NCI-H1092 treated with DMSO at 0.1 percent for 48 hours (cell line): Measurements from ENCODE around the gene DYNLT2.
A peak's percentile ranks its signal among the peaks of the same experiment; 100 is the strongest.

Experiments
- DNase-seq: peaks from one replicate; lab custom pipeline; 2025; lab: John Stamatoyannopoulos, UW

The DYNLT2 gene

GRCh38 chr6:169738204-169738975 is 13.0 kb downstream of the DYNLT2 start:
- no peak for DNase-seq

GRCh38 chr6:169729961-169730360 is 21.4 kb downstream of the DYNLT2 start:
- no peak for DNase-seq

- no peak for DNase-seq
Observed at GRCh38 chr6:169726963-169727362, 24.4 kb downstream of the DYNLT2 start.

GRCh38 chr6:169726049-169726400 is 25.3 kb downstream of the DYNLT2 start:
- no peak for DNase-seq

GRCh38 chr6:169725125-169726048 is 26.0 kb downstream of the DYNLT2 start:
- peak; percentile 68 for DNase-seq

- peak; percentile 90 for DNase-seq
Observed at GRCh38 chr6:169724494-169725124, 26.8 kb downstream of the DYNLT2 start, which contains the start of gene PHF10. TSS of gene PHF10 (minus strand) at chr6:169724500. CDS start at chr6:169723931, 569 bp downstream.

- peak; percentile 85 for DNase-seq
Observed at GRCh38 chr6:169723991-169724493, 27.3 kb downstream of the DYNLT2 start.

- DNase-seq, result peak; percentile 56
Observed at GRCh38 chr6:169723200-169723909, 28.0 kb downstream of the DYNLT2 start.

- no peak for DNase-seq
Observed at GRCh38 chr6:169722362-169723199, 28.8 kb downstream of the DYNLT2 start.

GRCh38 chr6:169720207-169720855 is 31.0 kb downstream of the DYNLT2 start:
- DNase-seq, result no peak

GRCh38 chr6:169719117-169719516 is 32.3 kb downstream of the DYNLT2 start:
- DNase-seq, result no peak

GRCh38 chr6:169714595-169714994 is 36.8 kb downstream of the DYNLT2 start:
- no peak for DNase-seq

- no peak for DNase-seq
Observed at GRCh38 chr6:169714178-169714577, 37.2 kb downstream of the DYNLT2 start.

GRCh38 chr6:169710009-169710408 is 41.4 kb downstream of the DYNLT2 start:
- DNase-seq, result no peak

- no peak for DNase-seq
Observed at GRCh38 chr6:169709293-169709692, 42.1 kb downstream of the DYNLT2 start.

- DNase-seq, result no peak
Observed at GRCh38 chr6:169707772-169708171, 43.6 kb downstream of the DYNLT2 start.

GRCh38 chr6:169702840-169703246 is 48.5 kb downstream of the DYNLT2 start:
- no peak for DNase-seq

- DNase-seq, result peak; percentile 99
Observed at GRCh38 chr6:169701954-169702839, 49.2 kb downstream of the DYNLT2 start, which contains the start of the genes C6orf120 and WDR27. TSS of gene C6orf120 (plus strand) at chr6:169702126. CDS start at chr6:169702460, 334 bp downstream. TSS of gene WDR27 (minus strand) at chr6:169702029. CDS start at chr6:169689005, 13,024 bp downstream.
